ENCODE results near the gene PAK5.

GRCh38 chr20:9496155-9496554 lies 342.7 kb downstream of the PAK5 start:
- TF ChIP-seq POLR2AphosphoS5 (IDR thresholded peaks at IDR 0.05; ENCODE audit: insufficient read depth in 1 of 2, low read depth in 1 of 2) = no peak
- TF ChIP-seq, protein P1, sequence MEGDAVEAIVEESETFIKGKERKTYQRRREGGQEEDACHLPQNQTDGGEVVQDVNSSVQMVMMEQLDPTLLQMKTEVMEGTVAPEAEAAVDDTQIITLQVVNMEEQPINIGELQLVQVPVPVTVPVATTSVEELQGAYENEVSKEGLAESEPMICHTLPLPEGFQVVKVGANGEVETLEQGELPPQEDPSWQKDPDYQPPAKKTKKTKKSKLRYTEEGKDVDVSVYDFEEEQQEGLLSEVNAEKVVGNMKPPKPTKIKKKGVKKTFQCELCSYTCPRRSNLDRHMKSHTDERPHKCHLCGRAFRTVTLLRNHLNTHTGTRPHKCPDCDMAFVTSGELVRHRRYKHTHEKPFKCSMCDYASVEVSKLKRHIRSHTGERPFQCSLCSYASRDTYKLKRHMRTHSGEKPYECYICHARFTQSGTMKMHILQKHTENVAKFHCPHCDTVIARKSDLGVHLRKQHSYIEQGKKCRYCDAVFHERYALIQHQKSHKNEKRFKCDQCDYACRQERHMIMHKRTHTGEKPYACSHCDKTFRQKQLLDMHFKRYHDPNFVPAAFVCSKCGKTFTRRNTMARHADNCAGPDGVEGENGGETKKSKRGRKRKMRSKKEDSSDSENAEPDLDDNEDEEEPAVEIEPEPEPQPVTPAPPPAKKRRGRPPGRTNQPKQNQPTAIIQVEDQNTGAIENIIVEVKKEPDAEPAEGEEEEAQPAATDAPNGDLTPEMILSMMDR (IDR thresholded peaks at IDR 0.05) = no peak
- TF ChIP-seq POLR2A (IDR thresholded peaks at IDR 0.05) = no peak
